ENCODE measurements around the gene AKAP6. TPM values are rescaled to one million over a fixed set of nuclear protein-coding genes. Genes with fewer than 3 reads are reported as not detected.

AKAP6 gene
- total RNA-seq, 1 experiment from 2014 or later: 1.1 TPM

- H2BK20ac ChIP-seq (ENCODE audit: low read depth, low read length, poor library complexity, severe bottlenecking): no peak overlapping the region
- no peaks in the 10 kb centered on the region for H3K27me3 ChIP-seq (ENCODE audit: insufficient read depth, low read length)
- H3K4me2 ChIP-seq (ENCODE audit: insufficient read depth, insufficient read length, low read length): no peak overlapping the region
- no peak overlapping the region for H2BK15ac ChIP-seq (ENCODE audit: low read depth, low read length)
- no peak overlapping the region for H3K27ac Mint-ChIP-seq
- H3K23me2 ChIP-seq (ENCODE audit: insufficient read length, low read depth, low read length, poor library complexity, severe bottlenecking): no peaks in the 10 kb centered on the region
- H3K9me3 ChIP-seq (ENCODE audit: control insufficient read depth, low read depth, low read length): no peaks in the 10 kb centered on the region
- TF ChIP-seq CTCF (conservative IDR thresholded peaks at IDR 0.05): no peak
- H2BK120ac ChIP-seq (ENCODE audit: low read depth, low read length, poor library complexity, severe bottlenecking): no peak overlapping the region
- no peak overlapping the region for H3K23ac ChIP-seq (ENCODE audit: insufficient read length, low read depth, low read length)
- no peak overlapping the region for H3T11ph ChIP-seq (ENCODE audit: low read length)
- H2BK5ac ChIP-seq (ENCODE audit: insufficient read length, low read length): no peak overlapping the region
- H3K27me3 Mint-ChIP-seq (ENCODE audit: low read depth): no peaks in the 10 kb centered on the region
- no CpG with 5 or more reads among the region's 3 CpGs for WGBS (ENCODE audit: extremely low coverage, insufficient read length, low lambda C conversion rate)
- H3K79me2 ChIP-seq (ENCODE audit: insufficient read depth, low read length): no peaks in the 10 kb centered on the region
- no peak overlapping the region for H3K9ac ChIP-seq (ENCODE audit: extremely low read depth, insufficient read length, low read length)
- no peak overlapping the region for H2BK12ac ChIP-seq (ENCODE audit: insufficient read length, low read depth, low read length)
- H3K18ac ChIP-seq (ENCODE audit: insufficient read length, low read depth, low read length): no peak overlapping the region
- DNase-seq: no peak
- H4K20me1 ChIP-seq (ENCODE audit: control insufficient read depth, insufficient read depth, insufficient read length): no peaks in the 10 kb centered on the region
- no peaks in the 10 kb centered on the region for H3K79me1 ChIP-seq (ENCODE audit: insufficient read depth, low read depth, low read length, poor library complexity, severe bottlenecking)
- H2AFZ ChIP-seq (ENCODE audit: low read length): no peak overlapping the region
- no peak overlapping the region for H4K5ac ChIP-seq (ENCODE audit: insufficient read length, low read depth, low read length)
- H3K4me3 Mint-ChIP-seq: no peak overlapping the region
- no peaks in the 10 kb centered on the region for H3K36me3 Mint-ChIP-seq (ENCODE audit: insufficient read depth in 1 of 3, low read depth in 3 of 3)
- no peak overlapping the region for H2AK5ac ChIP-seq (ENCODE audit: insufficient read length, low read length)
- no peaks in the 10 kb centered on the region for H3K9me3 Mint-ChIP-seq
- no peak overlapping the region for H4K91ac ChIP-seq (ENCODE audit: insufficient read length, low read depth, low read length)
- no peak overlapping the region for H4K8ac ChIP-seq (replicated peaks; ENCODE audit: insufficient read length, low read depth, low read length)
- H3K56ac ChIP-seq (ENCODE audit: insufficient read length, low read depth, low read length): no peak overlapping the region
- H3K4me1 ChIP-seq (ENCODE audit: insufficient read depth, low read length): no peaks in the 10 kb centered on the region
- H3K4me1 Mint-ChIP-seq: peaks cover 8 to 17% of the 10 kb centered on the region in 2 experiments
- H3K14ac ChIP-seq (ENCODE audit: insufficient read depth, low read length): no peak overlapping the region
- H3K4ac ChIP-seq (ENCODE audit: low read depth, low read length): no peak overlapping the region
- H3K27ac ChIP-seq (ENCODE audit: insufficient read length, low read depth, low read length): no peak overlapping the region
These were observed 45.1 kb downstream of the AKAP6 start for GRCh38 chr14:32374155-32374554.

Data from H9 (cell line).